Natural killer cell (primary cell): ENCODE data around the gene FHOD3. TPM values are rescaled to one million over a fixed set of nuclear protein-coding genes. Genes with fewer than 3 reads are reported as not detected.

Experiments
- ATAC-seq, 3 donors: fragments of 150-1000 bp in 2 of 3; fragments of 200-7000 bp in 1 of 3; cut with Tn5 transposase; 1 replicate in 1 of 3; 2 replicates in 2 of 3; pipeline ENCODE4 v1.10.0; 2021; ENCODE audit warnings: mild to moderate bottlenecking in 2 of 3, moderate library complexity in 2 of 3
- DNase-seq, 2 donors: peaks; one replicate each; pipeline versions ENCODE4 v3.0.0 to v3.0.0-alpha.2; 2013 to 2021; ENCODE audit warnings: mixed read lengths in 1 of 2
- H3K27ac ChIP-seq: one replicate; pipeline ENCODE4 v1.5.1; 2013; ENCODE audit warnings: mild to moderate bottlenecking, low read length
- H3K27me3 ChIP-seq: one replicate; pipeline ENCODE4 v1.6.1; 2013; ENCODE audit warnings: low read length; ENCODE audit not compliant: control insufficient read depth, insufficient read depth
- H3K36me3 ChIP-seq: one replicate; pipeline ENCODE4 v1.6.1; 2013; ENCODE audit warnings: low read length; ENCODE audit not compliant: control insufficient read depth, insufficient read depth
- H3K4me1 ChIP-seq: one replicate; pipeline ENCODE4 v1.6.1; 2013; ENCODE audit warnings: low read length; ENCODE audit not compliant: control insufficient read depth, insufficient read depth
- H3K4me3 ChIP-seq: one replicate; pipeline ENCODE4 v1.5.1; 2013; ENCODE audit warnings: low read length
- H3K9me3 ChIP-seq: one replicate; pipeline ENCODE4 v1.6.1; 2013; ENCODE audit warnings: low read length; ENCODE audit not compliant: control insufficient read depth, insufficient read depth
- H3K27ac Mint-ChIP-seq, 2 donors: one replicate each; pipeline ENCODE4 v1.8.0; 2022; ENCODE audit warnings: mild to moderate bottlenecking in 2 of 2, mixed read lengths in 2 of 2, moderate library complexity in 1 of 2
- H3K27me3 Mint-ChIP-seq, 2 donors: one replicate each; pipeline ENCODE4 v1.8.0; 2022; ENCODE audit warnings: low read depth in 2 of 2, mixed read lengths in 2 of 2
- H3K36me3 Mint-ChIP-seq: one replicate; pipeline ENCODE4 v1.8.0; 2022; ENCODE audit warnings: mixed read lengths
- H3K4me1 Mint-ChIP-seq, 2 donors: one replicate each; pipeline ENCODE4 v1.8.0; 2022; ENCODE audit warnings: mixed read lengths in 2 of 2
- H3K4me3 Mint-ChIP-seq: one replicate; pipeline ENCODE4 v1.8.0; 2022; ENCODE audit warnings: mild to moderate bottlenecking, moderate library complexity, mixed read lengths
- H3K9me3 Mint-ChIP-seq, 2 donors: one replicate each; pipeline ENCODE4 v1.8.0; 2022; ENCODE audit warnings: mixed read lengths in 2 of 2
- WGBS: methylation state at CpG from one replicate; pipeline ENCODE4 v1.1.7; 2013; ENCODE audit warnings: missing lambda C conversion rate; ENCODE audit not compliant: insufficient coverage; 5-methylcytosine and 5-hydroxymethylcytosine counted together
- intact Hi-C: fragments of 100-400 bp; cut with micrococcal nuclease; formaldehyde crosslinking; loops from one replicate; pipeline ENCODE4 v1.14.2; 2022
- total RNA-seq, 4 donors: library from RNA; stranded (reverse); fragments of 120-200 nt in 1 of 4; gene quantifications; one replicate each; pipeline versions ENCODE4 v1.2.3 to v1.2.4, GENCODE V29; 2013 to 2022
- TF ChIP-seq, protein P1 (sequence below): fragments of 200-600 bp; IDR thresholded peaks from one replicate; pipeline ENCODE4 v1.8.0; 2022; ENCODE audit warnings: antibody characterized with exemption

FHOD3 gene
- total RNA-seq, 3 donors from 2014 or later (not counting 1 experiment from before 2014, with no cell fraction given), result not detected

DNA sequence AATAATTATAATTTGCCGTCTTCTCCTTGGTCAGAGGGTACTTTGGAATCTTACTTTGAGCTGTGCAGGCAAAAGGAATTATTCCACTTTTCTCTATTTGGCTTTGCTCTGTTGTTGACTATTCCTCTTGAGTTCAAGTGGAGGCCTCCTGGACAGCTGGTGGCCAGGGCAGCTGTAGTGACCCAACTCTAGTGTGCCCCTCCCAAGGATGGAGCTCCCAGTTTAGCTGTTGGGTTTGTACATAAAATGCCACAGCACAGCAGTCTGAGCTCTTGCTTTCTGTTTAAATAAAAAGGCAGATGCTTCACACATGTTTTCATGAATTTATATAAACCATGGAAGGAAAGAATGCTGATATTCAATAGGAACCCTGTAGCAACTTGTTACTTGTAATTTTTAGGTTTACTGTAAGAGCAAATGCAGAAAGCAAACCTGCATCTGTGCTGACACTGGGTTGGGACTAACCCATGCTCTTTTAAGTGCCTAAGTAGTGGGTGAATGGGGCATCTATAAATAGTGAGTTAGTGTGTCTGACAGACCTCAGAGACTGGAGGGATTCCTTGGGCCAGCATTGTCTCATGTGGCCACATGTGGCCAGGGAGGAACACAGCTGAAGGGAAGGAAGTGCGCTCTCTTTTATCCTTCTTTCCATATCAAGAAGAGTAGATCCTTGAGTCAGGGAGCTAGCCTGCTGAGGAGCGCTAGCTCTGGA is 121.8 kb downstream of the FHOD3 start:
- intact Hi-C loops, result no loop called here
- TF ChIP-seq, protein P1, sequence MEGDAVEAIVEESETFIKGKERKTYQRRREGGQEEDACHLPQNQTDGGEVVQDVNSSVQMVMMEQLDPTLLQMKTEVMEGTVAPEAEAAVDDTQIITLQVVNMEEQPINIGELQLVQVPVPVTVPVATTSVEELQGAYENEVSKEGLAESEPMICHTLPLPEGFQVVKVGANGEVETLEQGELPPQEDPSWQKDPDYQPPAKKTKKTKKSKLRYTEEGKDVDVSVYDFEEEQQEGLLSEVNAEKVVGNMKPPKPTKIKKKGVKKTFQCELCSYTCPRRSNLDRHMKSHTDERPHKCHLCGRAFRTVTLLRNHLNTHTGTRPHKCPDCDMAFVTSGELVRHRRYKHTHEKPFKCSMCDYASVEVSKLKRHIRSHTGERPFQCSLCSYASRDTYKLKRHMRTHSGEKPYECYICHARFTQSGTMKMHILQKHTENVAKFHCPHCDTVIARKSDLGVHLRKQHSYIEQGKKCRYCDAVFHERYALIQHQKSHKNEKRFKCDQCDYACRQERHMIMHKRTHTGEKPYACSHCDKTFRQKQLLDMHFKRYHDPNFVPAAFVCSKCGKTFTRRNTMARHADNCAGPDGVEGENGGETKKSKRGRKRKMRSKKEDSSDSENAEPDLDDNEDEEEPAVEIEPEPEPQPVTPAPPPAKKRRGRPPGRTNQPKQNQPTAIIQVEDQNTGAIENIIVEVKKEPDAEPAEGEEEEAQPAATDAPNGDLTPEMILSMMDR, result no peak
- H3K4me1 Mint-ChIP-seq, result no peaks in the 10 kb centered on the region
- no peaks in the 10 kb centered on the region for H3K9me3 ChIP-seq
- no peak overlapping the region for H3K27ac Mint-ChIP-seq
- WGBS, result 88% methylated on average over 2 of the region's 3 CpGs
- H3K4me3 Mint-ChIP-seq, result no peak overlapping the region
- no peaks in the 10 kb centered on the region for H3K27me3 ChIP-seq
- H3K27ac ChIP-seq, result no peak overlapping the region
- H3K4me1 ChIP-seq, result no peaks in the 10 kb centered on the region
- DNase-seq, result no peak
- H3K4me3 ChIP-seq, result no peak overlapping the region
- H3K36me3 Mint-ChIP-seq, result no peaks in the 10 kb centered on the region
- ATAC-seq, result no peak
- peaks cover 6 to 10% of the 10 kb centered on the region in 2 donors for H3K27me3 Mint-ChIP-seq
- no peaks in the 10 kb centered on the region for H3K36me3 ChIP-seq
- H3K9me3 Mint-ChIP-seq, result no peaks in the 10 kb centered on the region

DNA sequence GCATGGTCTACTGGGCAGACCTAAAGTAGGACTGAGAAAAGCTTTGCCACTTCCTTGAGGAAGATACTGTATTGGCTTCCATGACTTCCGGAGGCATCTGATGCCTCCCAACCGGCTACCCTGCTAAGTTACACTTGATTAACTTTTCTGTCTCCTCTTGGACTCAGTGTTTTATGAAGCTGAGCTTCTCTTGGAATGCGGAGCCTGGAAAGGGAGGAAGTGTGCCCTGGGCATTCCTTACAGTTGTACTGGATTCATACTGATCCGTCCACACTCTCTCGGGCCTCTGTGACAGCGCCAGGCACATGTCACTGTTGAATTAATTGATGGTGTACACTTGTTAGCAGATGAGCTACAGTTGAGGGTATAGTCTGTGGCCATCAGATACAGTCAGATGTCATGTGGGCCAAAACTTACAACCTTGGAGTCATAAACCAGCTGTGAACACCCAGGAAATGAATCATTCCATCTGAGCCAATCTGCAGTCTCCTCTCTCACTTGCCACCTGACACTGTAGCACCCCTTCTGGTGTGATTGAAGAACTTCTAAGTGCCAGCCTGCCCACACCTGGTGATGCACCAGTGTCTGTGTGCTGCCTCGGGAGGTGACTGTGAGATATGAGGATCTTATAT is 122.5 kb downstream of the FHOD3 start:
- TF ChIP-seq, protein P1, result no peak
- Histone ChIP-seq H3K36me3 (no peaks in the 10 kb centered on the region), H3K27me3 (no peaks in the 10 kb centered on the region), H3K4me3 (no peak overlapping the region), H3K27ac (no peak overlapping the region), H3K4me1 (no peaks in the 10 kb centered on the region), H3K9me3 (no peaks in the 10 kb centered on the region)
- WGBS, result 91% methylated on average over 7 of the region's 7 CpGs
- Mint-ChIP-seq H3K4me3 (no peak overlapping the region), H3K27ac (no peak overlapping the region), H3K9me3 (no peaks in the 10 kb centered on the region), H3K36me3 (no peaks in the 10 kb centered on the region), H3K27me3 (peaks cover 6 to 14% of the 10 kb centered on the region in 2 donors), H3K4me1 (no peaks in the 10 kb centered on the region)
- ATAC-seq, result peak in 2 of 3 donors; percentile 32 to 38
- DNase-seq, result no peak
- intact Hi-C loops, result no loop called here

DNA sequence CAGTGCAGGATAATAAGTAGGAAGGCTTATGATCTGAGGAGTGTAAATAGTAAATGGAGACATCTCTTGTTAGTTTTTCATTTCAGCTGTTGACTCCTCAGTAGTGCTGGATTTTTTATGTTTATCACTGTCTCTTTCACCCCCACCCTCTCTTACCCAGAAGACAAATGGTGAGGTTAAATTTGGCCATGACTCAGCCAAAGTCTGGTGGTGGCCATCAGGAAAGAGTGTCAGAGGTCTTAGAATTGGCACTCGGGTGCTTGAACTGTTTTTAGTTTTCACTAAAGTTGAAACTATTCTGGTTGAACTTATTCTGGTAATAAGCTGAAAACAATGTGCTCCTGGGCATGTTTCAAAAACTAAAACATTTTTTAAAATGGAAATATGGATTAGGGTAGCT is 123.3 kb downstream of the FHOD3 start:
- Histone ChIP-seq H3K9me3 (no peaks in the 10 kb centered on the region), H3K27ac (no peak overlapping the region), H3K4me3 (no peak overlapping the region), H3K36me3 (no peaks in the 10 kb centered on the region), H3K27me3 (no peaks in the 10 kb centered on the region), H3K4me1 (no peaks in the 10 kb centered on the region)
- Mint-ChIP-seq H3K4me3 (no peak overlapping the region), H3K27ac (no peak overlapping the region), H3K9me3 (no peaks in the 10 kb centered on the region), H3K4me1 (no peaks in the 10 kb centered on the region), H3K27me3 (peaks cover 6 to 12% of the 10 kb centered on the region in 2 donors), H3K36me3 (no peaks in the 10 kb centered on the region)
- DNase-seq (no peak), ATAC-seq (no peak)
- TF ChIP-seq, protein P1, result no peak
- intact Hi-C loops, result no loop called here
- 0% methylated on average over 1 of the region's 1 CpG for WGBS
